Neuronal stem cell (in vitro differentiated cells): ENCODE data around the gene FHIT.

Experiments used
- DNase-seq: peaks from one replicate; pipeline ENCODE4 v3.0.0-alpha.2; 2013; ENCODE audit warnings: low spot score
- H2AFZ ChIP-seq: one replicate; pipeline ENCODE4 v1.6.1; 2013; ENCODE audit warnings: mild to moderate bottlenecking, low read length, inconsistent platforms
- H2AK5ac ChIP-seq: 2 replicates; pipeline ENCODE4 v1.6.1; 2013; ENCODE audit warnings: low read depth, mild to moderate bottlenecking, inconsistent platforms, low read length, moderate library complexity, mixed read lengths
- H2BK120ac ChIP-seq: 2 replicates; pipeline ENCODE4 v1.6.1; 2013; ENCODE audit warnings: low read depth, mild to moderate bottlenecking, inconsistent platforms, low read length, moderate library complexity, mixed read lengths
- H2BK12ac ChIP-seq: one replicate; pipeline ENCODE4 v1.6.1; 2013; ENCODE audit warnings: low read length, inconsistent platforms
- H2BK15ac ChIP-seq: 2 replicates; pipeline ENCODE4 v1.6.1; 2013; ENCODE audit warnings: mild to moderate bottlenecking, low read length, inconsistent platforms, mixed read lengths
- H2BK5ac ChIP-seq: one replicate; pipeline ENCODE4 v1.6.1; 2013; ENCODE audit warnings: inconsistent platforms, mild to moderate bottlenecking, low read length, moderate library complexity
- H3K14ac ChIP-seq: one replicate; pipeline ENCODE4 v1.6.1; 2013; ENCODE audit warnings: low read length, inconsistent platforms
- H3K18ac ChIP-seq: 2 replicates; pipeline ENCODE4 v1.6.1; 2013; ENCODE audit warnings: low read length, inconsistent platforms
- H3K23ac ChIP-seq: 2 replicates; pipeline ENCODE4 v1.6.1; 2013; ENCODE audit warnings: low read depth, mild to moderate bottlenecking, mixed read lengths, low read length, inconsistent platforms; ENCODE audit not compliant: poor library complexity
- H3K27ac ChIP-seq: replicated peaks from 3 replicates; pipeline ENCODE4 v1.5.1; 2013; ENCODE audit warnings: low read length, inconsistent platforms
- H3K27me3 ChIP-seq, 3 experiments: 2 replicates each; pipeline ENCODE4 v1.6.1; 2013; ENCODE audit warnings: low read length in 3 of 3, mild to moderate bottlenecking in 2 of 3, inconsistent platforms in 1 of 3, low read depth in 1 of 3, mixed read lengths in 1 of 3, moderate library complexity in 1 of 3; ENCODE audit not compliant: control insufficient read depth in 3 of 3, insufficient read depth in 3 of 3
- H3K36me3 ChIP-seq, 2 donors: replicated peaks in 1 of 2; 2 replicates each; pipeline ENCODE4 v1.6.1; 2013; ENCODE audit warnings: low read length in 2 of 2; ENCODE audit not compliant: control insufficient read depth in 2 of 2, insufficient read depth in 2 of 2
- H3K4ac ChIP-seq: 2 replicates; pipeline ENCODE4 v1.6.1; 2013; ENCODE audit warnings: inconsistent platforms, mild to moderate bottlenecking, low read length, moderate library complexity
- H3K4me1 ChIP-seq, 2 donors: 1 replicate in 1 of 2; 2 replicates in 1 of 2; pipeline ENCODE4 v1.6.1; 2013; ENCODE audit warnings: low read length in 2 of 2, low read depth in 1 of 2; ENCODE audit not compliant: control insufficient read depth in 2 of 2, insufficient read depth in 1 of 2
- H3K4me2 ChIP-seq: one replicate; pipeline ENCODE4 v1.6.1; 2013; ENCODE audit warnings: mild to moderate bottlenecking, low read length, inconsistent platforms; ENCODE audit not compliant: insufficient read depth, poor library complexity, severe bottlenecking
- H3K4me3 ChIP-seq, 2 donors: 2 replicates each; pipeline ENCODE4 v1.5.1; 2013; ENCODE audit warnings: low read length in 2 of 2, mild to moderate bottlenecking in 2 of 2, inconsistent platforms in 1 of 2, moderate library complexity in 1 of 2
- H3K79me1 ChIP-seq: one replicate; pipeline ENCODE4 v1.6.1; 2013; ENCODE audit warnings: low read depth, mild to moderate bottlenecking, inconsistent platforms, low read length, moderate library complexity
- H3K9ac ChIP-seq: one replicate; pipeline ENCODE4 v1.6.1; 2013; ENCODE audit warnings: mild to moderate bottlenecking, low read depth, low read length, inconsistent platforms; ENCODE audit not compliant: poor library complexity
- H3K9me3 ChIP-seq, 2 donors: replicated peaks in 1 of 2; 2 replicates each; pipeline versions ENCODE3 to v1.6.1; 2013; ENCODE audit warnings: low read length in 2 of 2, mild to moderate bottlenecking in 2 of 2, inconsistent platforms in 1 of 2, low read depth in 1 of 2, mixed read lengths in 1 of 2, moderate library complexity in 1 of 2; ENCODE audit not compliant: control insufficient read depth in 2 of 2, insufficient read depth in 1 of 2
- H4K8ac ChIP-seq: one replicate; pipeline ENCODE4 v1.6.1; 2013; ENCODE audit warnings: low read depth, mild to moderate bottlenecking, inconsistent platforms, low read length, moderate library complexity
- H4K91ac ChIP-seq: one replicate; pipeline ENCODE4 v1.6.1; 2013; ENCODE audit warnings: low read length, low read depth, mild to moderate bottlenecking, inconsistent platforms; ENCODE audit not compliant: poor library complexity
- WGBS, 2 donors: extraction: QIAGEN DNeasy Blood & Tissue Kit; methylation state at CpG; one replicate each; pipeline ENCODE4 v1.1.7; 2013; ENCODE audit warnings: missing lambda C conversion rate in 2 of 2, mixed read lengths in 1 of 2; ENCODE audit not compliant: insufficient read length in 2 of 2, insufficient replicate concordance in 1 of 2; ENCODE audit errors: extremely low coverage in 2 of 2; 5-methylcytosine and 5-hydroxymethylcytosine counted together

The FHIT gene

DNA sequence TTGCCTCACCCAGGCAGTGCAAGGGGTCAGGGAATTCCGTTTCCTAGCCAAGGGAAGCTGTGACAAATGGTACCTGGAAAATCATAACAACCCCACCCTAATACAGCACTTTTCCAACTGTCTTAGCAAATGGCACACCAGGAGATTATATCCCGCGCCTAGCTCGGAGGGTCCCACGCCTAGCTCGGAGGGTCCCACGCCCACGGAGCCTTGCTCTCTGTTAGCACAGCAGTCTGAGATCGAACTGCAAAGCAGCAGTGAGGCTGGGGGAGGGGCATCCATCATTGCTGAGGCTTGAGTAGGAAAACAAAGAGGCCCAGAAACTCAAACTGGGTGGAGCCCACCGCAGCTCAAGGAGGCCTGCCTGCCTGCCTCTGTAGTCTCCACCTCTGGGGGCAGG is 208.1 kb downstream of the FHIT start:
- Histone ChIP-seq H2AFZ (no peak overlapping the region), H4K91ac (no peak overlapping the region), H4K8ac (no peak overlapping the region), H2BK12ac (no peak overlapping the region), H3K4me3 (peak overlapping the region in 1 of 2 donors; percentile 60), H3K9ac (no peak overlapping the region), H3K27ac (no peak overlapping the region), H2BK5ac (no peak overlapping the region), H3K9me3 (peaks cover 2 to 4% of the 10 kb centered on the region in 2 donors), H3K36me3 (no peaks in the 10 kb centered on the region), H3K4me2 (no peak overlapping the region), H3K4ac (no peak overlapping the region), H2AK5ac (no peak overlapping the region), H3K79me1 (no peaks in the 10 kb centered on the region), H3K4me1 (no peaks in the 10 kb centered on the region), H2BK15ac (no peak overlapping the region), H3K14ac (no peak overlapping the region), H3K18ac (no peak overlapping the region), H2BK120ac (no peak overlapping the region), H3K27me3 (no peaks in the 10 kb centered on the region), H3K23ac (no peak overlapping the region)
- DNase-seq: no peak
- WGBS, 2 donors: no CpG with 5 or more reads among the region's 10 CpGs

DNA sequence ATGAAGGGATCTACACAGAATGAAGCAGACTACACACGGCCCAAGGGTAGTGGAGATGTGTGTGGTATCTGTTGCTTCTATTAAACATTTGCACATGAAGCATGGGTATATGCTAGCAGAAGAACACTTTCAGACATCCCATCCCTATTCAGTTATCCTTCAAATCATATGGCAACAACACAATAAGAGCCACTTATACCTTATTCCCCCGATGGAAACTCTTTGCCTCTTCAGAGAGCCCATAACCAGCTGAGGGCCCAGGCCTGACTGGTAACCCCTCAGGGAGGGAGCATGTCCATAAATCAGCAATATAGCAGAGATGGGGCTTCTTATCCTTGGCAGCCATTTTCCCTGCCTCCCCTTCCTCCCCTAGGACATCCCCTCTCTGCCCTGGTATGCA is 210.6 kb downstream of the FHIT start:
- no peaks in the 10 kb centered on the region for H3K27me3 ChIP-seq
- no peak overlapping the region for H2BK12ac ChIP-seq
- no peak overlapping the region for H3K4me3 ChIP-seq
- H2AK5ac ChIP-seq: no peak overlapping the region
- H3K4me2 ChIP-seq: no peak overlapping the region
- H3K9me3 ChIP-seq: peaks cover 2 to 4% of the 10 kb centered on the region in 2 donors
- H3K36me3 ChIP-seq: no peaks in the 10 kb centered on the region
- no peak overlapping the region for H2BK120ac ChIP-seq
- H3K27ac ChIP-seq: no peak overlapping the region
- H4K91ac ChIP-seq: no peak overlapping the region
- no peak overlapping the region for H3K23ac ChIP-seq
- no peak overlapping the region for H3K4ac ChIP-seq
- H4K8ac ChIP-seq: no peak overlapping the region
- H2BK5ac ChIP-seq: no peak overlapping the region
- H3K14ac ChIP-seq: no peak overlapping the region
- no peak overlapping the region for H3K18ac ChIP-seq
- no peak overlapping the region for H3K9ac ChIP-seq
- DNase-seq: no peak
- H2BK15ac ChIP-seq: no peak overlapping the region
- no peaks in the 10 kb centered on the region for H3K4me1 ChIP-seq
- no peak overlapping the region for H2AFZ ChIP-seq
- H3K79me1 ChIP-seq: no peaks in the 10 kb centered on the region
- no CpG with 5 or more reads among the region's 2 CpGs for WGBS, 2 donors

- H3K27me3 ChIP-seq: no peaks in the 10 kb centered on the region
- H3K4ac ChIP-seq: no peak overlapping the region
- no peak overlapping the region for H2BK5ac ChIP-seq
- no peak overlapping the region for H3K4me2 ChIP-seq
- H2BK120ac ChIP-seq: no peak overlapping the region
- H3K14ac ChIP-seq: no peak overlapping the region
- no peak for DNase-seq
- H3K23ac ChIP-seq: no peak overlapping the region
- WGBS, 2 donors: no CpG with 5 or more reads among the region's 1 CpG
- no peak overlapping the region for H3K18ac ChIP-seq
- no peaks in the 10 kb centered on the region for H3K4me1 ChIP-seq
- no peaks in the 10 kb centered on the region for H3K79me1 ChIP-seq
- no peak overlapping the region for H3K9ac ChIP-seq
- no peak overlapping the region for H3K27ac ChIP-seq
- no peak overlapping the region for H2AFZ ChIP-seq
- H3K36me3 ChIP-seq: no peaks in the 10 kb centered on the region
- H3K4me3 ChIP-seq: no peak overlapping the region
- H4K8ac ChIP-seq: no peak overlapping the region
- no peak overlapping the region for H2AK5ac ChIP-seq
- no peak overlapping the region for H2BK12ac ChIP-seq
- no peak overlapping the region for H4K91ac ChIP-seq
- no peak overlapping the region for H2BK15ac ChIP-seq
- no peaks in the 10 kb centered on the region for H3K9me3 ChIP-seq
Measured at GRCh38 chr3:61035573-61035972, 215.7 kb downstream of the FHIT start.

GRCh38 chr3:61032991-61033390 is 218.3 kb downstream of the FHIT start:
- Histone ChIP-seq H2AK5ac (no peak overlapping the region), H3K36me3 (no peaks in the 10 kb centered on the region), H3K4ac (no peak overlapping the region), H3K18ac (no peak overlapping the region), H3K27me3 (no peaks in the 10 kb centered on the region), H3K4me2 (no peak overlapping the region), H3K27ac (no peak overlapping the region), H3K79me1 (no peaks in the 10 kb centered on the region), H3K23ac (no peak overlapping the region), H4K8ac (no peak overlapping the region), H2BK120ac (no peak overlapping the region), H3K4me1 (no peaks in the 10 kb centered on the region), H3K9ac (no peak overlapping the region), H2BK5ac (no peak overlapping the region), H2BK12ac (no peak overlapping the region), H2BK15ac (no peak overlapping the region), H4K91ac (no peak overlapping the region), H3K9me3 (no peaks in the 10 kb centered on the region), H3K4me3 (no peak overlapping the region), H2AFZ (no peak overlapping the region), H3K14ac (no peak overlapping the region)
- DNase-seq: no peak
- WGBS, 2 donors: no CpG with 5 or more reads among the region's 5 CpGs
